GM12865 (cell line): ENCODE data around the gene SYCP2.
A peak's percentile ranks its signal among the peaks of the same experiment; 100 is the strongest.

Source experiments
- DNase-seq: peaks from one replicate; pipeline ENCODE4 v3.0.0; 2010; ENCODE audit warnings: low read depth
- H3K4me3 ChIP-seq: 2 replicates; pipeline ENCODE4 v1.5.1; 2011; ENCODE audit warnings: mild to moderate bottlenecking, low read depth, low read length, control low read depth
- CTCF ChIP-seq: IDR thresholded peaks from 2 replicates; pipeline ENCODE4 v1.5.1; 2011; ENCODE audit warnings: low read length, control low read depth, low read depth, inconsistent platforms; ENCODE audit not compliant: insufficient read depth; ENCODE audit errors: missing control alignments

The SYCP2 gene

GRCh38 chr20:59823491-59824259 is 109.8 kb downstream of the SYCP2 start:
- TF ChIP-seq CTCF = no peak
- no peak overlapping the region for H3K4me3 ChIP-seq
- DNase-seq = no peak

GRCh38 chr20:59823030-59823423 is 110.4 kb downstream of the SYCP2 start:
- TF ChIP-seq CTCF = no peak
- no peak for DNase-seq
- H3K4me3 ChIP-seq = no peak overlapping the region

- TF ChIP-seq CTCF = no peak
- no peak for DNase-seq
- no peak overlapping the region for H3K4me3 ChIP-seq
These were observed 111.0 kb downstream of the SYCP2 start for GRCh38 chr20:59822291-59823029.

DNA sequence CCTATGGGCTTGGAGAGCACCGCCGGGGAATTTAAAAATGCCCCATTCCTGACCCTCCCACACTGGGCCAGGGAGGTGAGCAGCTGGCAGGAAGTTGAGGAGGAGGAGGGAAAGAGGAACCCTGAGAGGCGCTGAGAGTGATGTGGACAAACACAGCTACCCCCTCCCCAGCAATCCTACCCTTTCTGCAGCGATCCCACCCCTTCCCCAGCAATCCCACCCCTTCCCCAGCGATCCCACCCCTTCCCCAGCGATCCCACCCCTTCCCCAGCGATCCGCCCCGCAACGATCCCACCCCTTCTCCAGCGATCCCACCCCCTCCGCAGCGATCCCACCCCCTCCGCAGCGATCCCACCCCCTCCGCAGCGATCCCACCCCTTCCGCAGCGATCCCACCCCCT is 111.6 kb downstream of the SYCP2 start:
- H3K4me3 ChIP-seq = no peak overlapping the region
- DNase-seq = no peak
- no peak for TF ChIP-seq CTCF

DNA sequence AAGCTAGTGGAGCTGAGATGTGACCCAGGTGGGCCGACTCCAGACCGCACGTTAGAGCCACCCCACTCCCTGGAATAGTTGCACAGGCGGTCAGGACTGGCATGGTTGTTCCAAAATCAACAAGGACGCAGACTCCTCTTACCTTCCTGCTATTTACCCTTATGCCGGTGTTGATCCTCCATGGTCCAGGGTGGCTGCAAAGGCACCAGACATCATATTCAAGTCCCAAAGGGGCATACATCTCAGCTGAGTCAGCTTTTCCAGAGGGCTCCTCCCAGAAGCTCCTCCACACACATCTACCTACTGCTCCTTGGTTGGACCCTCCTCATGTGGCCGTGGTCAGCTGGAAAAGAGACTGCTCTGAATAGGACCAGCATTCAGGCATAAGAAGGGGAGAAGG is 112.2 kb downstream of the SYCP2 start:
- no peak for DNase-seq
- no peak for TF ChIP-seq CTCF
- no peak overlapping the region for H3K4me3 ChIP-seq

DNA sequence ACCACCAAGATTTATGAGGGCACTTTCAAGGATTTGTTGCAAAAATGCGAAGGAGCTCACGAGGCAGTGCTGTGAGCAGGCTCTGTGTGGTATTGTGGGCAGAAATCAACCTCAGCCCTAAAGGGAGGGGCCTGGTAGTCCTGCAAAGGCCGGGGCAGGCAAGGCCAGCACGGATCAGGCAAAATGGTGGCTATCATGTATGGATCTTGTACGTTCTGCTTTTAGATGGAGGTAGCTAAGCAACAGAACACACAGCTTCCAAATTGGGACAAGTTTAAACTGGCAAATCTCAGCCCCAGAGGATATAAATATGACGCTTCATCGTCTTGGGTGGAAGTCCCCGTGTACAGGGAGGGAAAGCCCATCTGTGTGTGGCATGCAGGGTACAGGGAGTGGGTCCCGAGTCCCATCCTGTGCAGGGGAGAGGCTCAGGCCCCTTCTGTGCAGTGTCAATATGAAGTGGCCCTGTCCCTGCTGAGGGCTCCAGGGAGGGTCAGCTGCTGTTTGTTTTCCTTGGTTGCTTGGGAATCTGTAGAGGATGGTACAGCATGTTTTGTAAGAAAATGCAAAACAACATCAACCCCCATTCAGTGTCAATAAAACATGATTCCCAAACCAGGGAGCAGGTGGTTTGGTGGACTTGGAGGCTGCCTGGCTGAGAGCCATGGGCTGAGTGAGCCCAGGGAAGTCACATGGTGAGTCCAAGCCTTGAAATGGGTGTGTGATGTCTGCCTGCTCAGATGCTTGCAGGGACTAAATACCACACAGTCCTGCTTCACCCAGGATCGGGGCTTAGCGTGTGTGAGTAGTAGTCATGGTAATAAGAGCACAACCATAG is 113.0 kb downstream of the SYCP2 start:
- H3K4me3 ChIP-seq = no peak overlapping the region
- TF ChIP-seq CTCF = no peak
- peak; percentile 9 for DNase-seq
